Endothelial cell of umbilical vein (primary cell): Measurements from ENCODE around the gene CACNA1S. TPM values are rescaled to one million over a fixed set of nuclear protein-coding genes. Genes with fewer than 3 reads are reported as not detected.

Experiments used
- BruUV-seq: library from RNA; stranded (reverse); fragments of 400-500 nt; replicated peaks from 2 replicates; lab custom pipeline; 2021; lab: Mats Ljungman, UMichigan
- CTCF ChIA-PET: fragments of 300-600, 350-600 bp; sonication (Branson Sonifier 250); formaldehyde crosslinking; loops from one replicate; lab custom pipeline; 2021; ENCODE audit warnings: antibody characterized with exemption, inconsistent platforms; lab: Charles Lee
- POLR2A ChIA-PET: fragments of 300-600, 350-600 bp; sonication (Branson Sonifier 250); formaldehyde crosslinking; loops from one replicate; lab custom pipeline; 2021; ENCODE audit warnings: antibody characterized with exemption, inconsistent platforms; lab: Charles Lee
- DNase-seq: peaks from one replicate; pipeline ENCODE4 v3.0.0-alpha.2; 2011; ENCODE audit warnings: low read depth, low spot score
- FAIRE-seq: peaks from 2 replicates; lab custom pipeline; 2011; peaks lifted over from hg19 to GRCh38; lab: Jason Lieb, UNC
- H2AFZ ChIP-seq: 2 replicates; pipeline ENCODE4 v1.6.0; 2012; ENCODE audit warnings: low read depth, low read length, control low read depth, inconsistent platforms
- H3K27ac ChIP-seq: 2 replicates; pipeline ENCODE4 v1.5.1; 2011; ENCODE audit warnings: low read depth, mild to moderate bottlenecking, control low read depth, low read length, moderate library complexity; ENCODE audit not compliant: insufficient read depth
- H3K27me3 ChIP-seq, 2 experiments: 2 replicates each; pipeline versions ENCODE4 v1.6.0 to v1.6.1; 2011; ENCODE audit warnings: low read length in 2 of 2, mixed read lengths in 1 of 2; ENCODE audit not compliant: control insufficient read depth in 2 of 2, insufficient read depth in 2 of 2
- H3K36me3 ChIP-seq, 2 experiments: 2 replicates in 1 of 2; 3 replicates in 1 of 2; pipeline ENCODE4 v1.5.1; 2011; ENCODE audit warnings: low read length in 2 of 2, mild to moderate bottlenecking in 1 of 2, moderate library complexity in 1 of 2; ENCODE audit not compliant: control insufficient read depth in 2 of 2, insufficient read depth in 2 of 2; ENCODE audit errors: extremely low read depth in 1 of 2
- H3K4me1 ChIP-seq: 3 replicates; pipeline ENCODE4 v1.5.1; 2011; ENCODE audit warnings: mild to moderate bottlenecking, low read length; ENCODE audit not compliant: control insufficient read depth, insufficient read depth; ENCODE audit errors: extremely low read depth
- H3K4me2 ChIP-seq: 2 replicates; pipeline ENCODE4 v1.6.1; 2011; ENCODE audit warnings: low read length, control low read depth, mixed read lengths; ENCODE audit not compliant: insufficient read depth
- H3K4me3 ChIP-seq, 3 experiments: fragments of 200-600 bp in 1 of 3; sonication (generic), shearing (Covaris generic) in 1 of 3; replicated peaks in 1 of 3; 2 replicates each; pipeline ENCODE4 v1.5.1; 2011 to 2016; ENCODE audit warnings: control low read depth in 3 of 3, low read length in 3 of 3, mild to moderate bottlenecking in 2 of 3, inconsistent platforms in 1 of 3, low read depth in 1 of 3, moderate library complexity in 1 of 3; ENCODE audit not compliant: insufficient read depth in 1 of 3
- H3K79me2 ChIP-seq: 2 replicates; pipeline ENCODE4 v1.6.0; 2012; ENCODE audit warnings: low read length, inconsistent platforms; ENCODE audit not compliant: control insufficient read depth, insufficient read depth
- H3K9ac ChIP-seq: replicated peaks from 2 replicates; pipeline ENCODE3; 2011; ENCODE audit warnings: low read length, control low read depth; ENCODE audit not compliant: insufficient read depth; ENCODE audit errors: extremely low read depth
- H3K9me1 ChIP-seq: replicated peaks from 3 replicates; pipeline ENCODE4 v1.6.0; 2011; ENCODE audit warnings: mild to moderate bottlenecking, low read length; ENCODE audit not compliant: control insufficient read depth, insufficient read depth; ENCODE audit errors: extremely low read depth
- H3K9me3 ChIP-seq: replicated peaks from 2 replicates; pipeline ENCODE4 v1.5.1; 2012; ENCODE audit warnings: low read length, inconsistent platforms; ENCODE audit not compliant: control insufficient read depth, insufficient read depth
- H4K20me1 ChIP-seq: replicated peaks from 2 replicates; pipeline ENCODE3; 2011; ENCODE audit warnings: mild to moderate bottlenecking, low read length; ENCODE audit not compliant: control insufficient read depth, insufficient read depth; ENCODE audit errors: extremely low read depth
- EZH2 ChIP-seq: IDR thresholded peaks from 2 replicates; pipeline ENCODE4 v1.6.1; 2012; ENCODE audit warnings: borderline replicate concordance, low read depth, mild to moderate bottlenecking, moderate library complexity, low read length, inconsistent platforms; ENCODE audit not compliant: severe bottlenecking
- FOS ChIP-seq: IDR thresholded peaks from 2 replicates; pipeline ENCODE4 v1.6.1; 2011; ENCODE audit warnings: mild to moderate bottlenecking, low read length, moderate library complexity, borderline replicate concordance; ENCODE audit not compliant: insufficient read depth
- GATA2 ChIP-seq: IDR thresholded peaks from 2 replicates; pipeline ENCODE4 v1.7.0; 2011; ENCODE audit warnings: low read depth, mild to moderate bottlenecking, moderate library complexity, mixed read lengths, low read length; ENCODE audit not compliant: insufficient read length, insufficient read depth
- JUN ChIP-seq: IDR thresholded peaks from 2 replicates; pipeline ENCODE4 v1.6.1; 2011; ENCODE audit warnings: borderline replicate concordance, low read depth; ENCODE audit not compliant: insufficient read length, insufficient read depth
- MYC ChIP-seq: IDR thresholded peaks from one replicate; pipeline ENCODE4 v1.6.1; 2011; ENCODE audit warnings: mild to moderate bottlenecking, low read depth, low read length
- POLR2A ChIP-seq: IDR thresholded peaks from 2 replicates; pipeline ENCODE4 v1.6.1; 2012; ENCODE audit warnings: low read depth, mild to moderate bottlenecking, control low read depth, low read length
- POLR2AphosphoS5 ChIP-seq: IDR thresholded peaks from 2 replicates; pipeline ENCODE4 v1.6.1; 2012; ENCODE audit warnings: low read depth, mild to moderate bottlenecking, control low read depth, low read length, moderate library complexity; ENCODE audit not compliant: insufficient read depth
- dilution Hi-C: fragments of 300-500 bp; cut with MboI; formaldehyde crosslinking; loops from one replicate; pipeline ENCODE4 v1.15.0; 2019; ENCODE audit warnings: low sequenced_read_pairs; ENCODE audit not compliant: extremely low pct_ligation_motif_present
- intact Hi-C: fragments of 100-400 bp; cut with micrococcal nuclease; formaldehyde crosslinking; loops from one replicate; pipeline ENCODE4 v1.10.0; 2022
- polyA plus RNA-seq, 4 experiments: library from polyadenylated mRNA; depleted of rRNA in 3 of 4; stranded (reverse) in 3 of 4; unstranded in 1 of 4; fragments of >200 nt; gene quantifications; 2 replicates each; pipeline versions ENCODE4 v1.2.1 to v1.2.3, GENCODE V29; 2011 to 2012; ENCODE audit warnings: missing spikeins in 1 of 4
- total RNA-seq: library from RNA; stranded (reverse); gene quantifications from 2 replicates; pipeline ENCODE4 v1.2.3, GENCODE V29; 2021
- TF ChIP-seq, protein P1 (sequence below): IDR thresholded peaks from 2 replicates; pipeline ENCODE4 v1.6.1; 2011; ENCODE audit not compliant: insufficient read depth, insufficient read length
- TF ChIP-seq, protein P2 (sequence below), 2 donors: IDR thresholded peaks; 1 replicate in 1 of 2; 2 replicates in 1 of 2; pipeline ENCODE4 v1.5.1; 2011; ENCODE audit warnings: low read length in 2 of 2, mild to moderate bottlenecking in 2 of 2, moderate library complexity in 2 of 2, control low read depth in 1 of 2, inconsistent platforms in 1 of 2, low read depth in 1 of 2; ENCODE audit not compliant: insufficient read depth in 1 of 2; ENCODE audit errors: extremely low read depth in 1 of 2

The CACNA1S gene
- total and polyA plus RNA-seq, 2 donors (not counting 3 experiments of a cell fraction or from before 2014, with no cell fraction given) = not detected

DNA sequence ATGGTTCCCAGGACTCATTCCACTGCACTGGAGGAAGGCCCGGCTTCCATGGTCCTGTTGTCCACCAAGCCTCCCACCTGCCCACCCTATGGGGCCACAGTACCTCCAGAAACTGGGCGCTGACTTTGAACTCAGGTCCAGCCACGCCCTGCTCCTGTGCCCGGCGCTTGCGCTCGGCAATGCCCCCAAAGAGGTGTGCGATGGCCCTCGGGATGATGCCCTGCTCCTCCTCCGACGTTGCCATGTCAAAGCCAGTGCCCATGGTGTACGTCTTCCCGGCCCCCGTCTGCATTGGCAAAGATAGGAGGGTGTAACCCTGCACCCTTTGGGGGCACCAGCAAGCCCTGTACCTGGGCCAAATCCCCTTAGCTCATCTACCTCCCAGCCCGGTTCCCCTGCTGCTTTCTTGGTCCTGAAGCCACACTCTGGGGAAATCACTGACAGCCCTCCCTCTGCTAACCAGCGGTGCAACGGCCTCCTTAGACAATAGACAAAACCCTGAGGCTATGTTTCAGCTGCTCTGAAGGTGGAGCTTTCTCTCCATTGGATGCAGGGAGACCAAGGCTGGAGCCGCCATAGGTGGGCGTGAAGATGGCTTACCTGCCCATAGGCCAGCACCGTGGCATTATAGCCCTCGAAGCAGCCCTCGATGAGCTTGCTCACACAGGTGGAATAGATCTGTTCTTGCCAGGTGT is 103.4 kb downstream of the CACNA1S start:
- Histone ChIP-seq H3K4me3 (no peak overlapping the region), H3K36me3 (no peaks in the 10 kb centered on the region), H3K27me3 (no peaks in the 10 kb centered on the region), H2AFZ (no peak overlapping the region), H3K9me1 (no peaks in the 10 kb centered on the region), H3K4me1 (peaks cover 6% of the 10 kb centered on the region), H4K20me1 (no peaks in the 10 kb centered on the region), H3K27ac (no peak overlapping the region), H3K79me2 (no peaks in the 10 kb centered on the region), H3K9ac (no peak overlapping the region), H3K9me3 (no peaks in the 10 kb centered on the region), H3K4me2 (no peak overlapping the region)
- DNase-seq (no peak), FAIRE-seq (no peak)
- BruUV-seq = no TSS peak
- TF ChIP-seq, protein P1, sequence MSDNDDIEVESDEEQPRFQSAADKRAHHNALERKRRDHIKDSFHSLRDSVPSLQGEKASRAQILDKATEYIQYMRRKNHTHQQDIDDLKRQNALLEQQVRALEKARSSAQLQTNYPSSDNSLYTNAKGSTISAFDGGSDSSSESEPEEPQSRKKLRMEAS = no peak
- TF ChIP-seq JUN (no peak), POLR2AphosphoS5 (no peak), FOS (no peak), EZH2 (no peak), GATA2 (no peak), POLR2A (no peak), MYC (no peak)
- TF ChIP-seq, protein P2, sequence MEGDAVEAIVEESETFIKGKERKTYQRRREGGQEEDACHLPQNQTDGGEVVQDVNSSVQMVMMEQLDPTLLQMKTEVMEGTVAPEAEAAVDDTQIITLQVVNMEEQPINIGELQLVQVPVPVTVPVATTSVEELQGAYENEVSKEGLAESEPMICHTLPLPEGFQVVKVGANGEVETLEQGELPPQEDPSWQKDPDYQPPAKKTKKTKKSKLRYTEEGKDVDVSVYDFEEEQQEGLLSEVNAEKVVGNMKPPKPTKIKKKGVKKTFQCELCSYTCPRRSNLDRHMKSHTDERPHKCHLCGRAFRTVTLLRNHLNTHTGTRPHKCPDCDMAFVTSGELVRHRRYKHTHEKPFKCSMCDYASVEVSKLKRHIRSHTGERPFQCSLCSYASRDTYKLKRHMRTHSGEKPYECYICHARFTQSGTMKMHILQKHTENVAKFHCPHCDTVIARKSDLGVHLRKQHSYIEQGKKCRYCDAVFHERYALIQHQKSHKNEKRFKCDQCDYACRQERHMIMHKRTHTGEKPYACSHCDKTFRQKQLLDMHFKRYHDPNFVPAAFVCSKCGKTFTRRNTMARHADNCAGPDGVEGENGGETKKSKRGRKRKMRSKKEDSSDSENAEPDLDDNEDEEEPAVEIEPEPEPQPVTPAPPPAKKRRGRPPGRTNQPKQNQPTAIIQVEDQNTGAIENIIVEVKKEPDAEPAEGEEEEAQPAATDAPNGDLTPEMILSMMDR (IDR thresholded peaks at IDR 0.05; ENCODE audit: extremely low read depth in 1 of 2, insufficient read depth in 1 of 2, low read depth in 1 of 2, low read length in 2 of 2) = no peak
- intact Hi-C loops = no loop called here
- dilution Hi-C loops = no loop called here
- CTCF ChIA-PET = interaction anchor here (1.2 to 4.5 kb wide), 4 partner anchors 12 to 36 kb away, joined by 3 to 22 read pairs (median 9); no protein-coding TSS in a partner anchor
- POLR2A ChIA-PET = no interaction called here
